AG09319 (cell line): ENCODE data around the gene AKAP12.

Experiments
- DNase-seq: peaks from one replicate; pipeline ENCODE4 v3.0.0-alpha.2; 2010; ENCODE audit warnings: low read depth; ENCODE audit errors: extremely low read depth
- TF ChIP-seq, protein P1 (sequence below): IDR thresholded peaks from 2 replicates; pipeline ENCODE4 v1.5.1; 2011; ENCODE audit warnings: low read depth, mild to moderate bottlenecking, inconsistent platforms, low read length, moderate library complexity

The AKAP12 gene

DNA sequence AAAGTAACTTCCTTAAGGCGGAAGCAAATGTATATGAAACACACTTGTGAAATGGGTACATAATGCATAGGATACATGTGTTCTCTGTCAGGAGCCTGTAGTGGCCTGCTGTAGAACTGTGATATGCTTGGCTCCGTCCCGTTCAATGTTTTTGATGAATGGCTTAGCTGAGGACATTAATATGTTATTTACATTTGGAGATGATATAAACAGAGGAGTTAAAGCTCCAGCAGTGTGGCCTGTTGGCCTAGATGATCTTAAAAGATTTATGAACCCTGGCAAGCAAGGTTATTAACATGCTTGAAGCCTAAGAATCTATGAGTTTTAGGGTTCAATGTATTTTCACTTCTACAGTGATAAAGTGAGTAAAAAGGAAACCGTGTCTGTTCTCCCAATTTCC lies 59.2 kb downstream of the AKAP12 start:
- DNase-seq = no peak
- TF ChIP-seq, protein P1, sequence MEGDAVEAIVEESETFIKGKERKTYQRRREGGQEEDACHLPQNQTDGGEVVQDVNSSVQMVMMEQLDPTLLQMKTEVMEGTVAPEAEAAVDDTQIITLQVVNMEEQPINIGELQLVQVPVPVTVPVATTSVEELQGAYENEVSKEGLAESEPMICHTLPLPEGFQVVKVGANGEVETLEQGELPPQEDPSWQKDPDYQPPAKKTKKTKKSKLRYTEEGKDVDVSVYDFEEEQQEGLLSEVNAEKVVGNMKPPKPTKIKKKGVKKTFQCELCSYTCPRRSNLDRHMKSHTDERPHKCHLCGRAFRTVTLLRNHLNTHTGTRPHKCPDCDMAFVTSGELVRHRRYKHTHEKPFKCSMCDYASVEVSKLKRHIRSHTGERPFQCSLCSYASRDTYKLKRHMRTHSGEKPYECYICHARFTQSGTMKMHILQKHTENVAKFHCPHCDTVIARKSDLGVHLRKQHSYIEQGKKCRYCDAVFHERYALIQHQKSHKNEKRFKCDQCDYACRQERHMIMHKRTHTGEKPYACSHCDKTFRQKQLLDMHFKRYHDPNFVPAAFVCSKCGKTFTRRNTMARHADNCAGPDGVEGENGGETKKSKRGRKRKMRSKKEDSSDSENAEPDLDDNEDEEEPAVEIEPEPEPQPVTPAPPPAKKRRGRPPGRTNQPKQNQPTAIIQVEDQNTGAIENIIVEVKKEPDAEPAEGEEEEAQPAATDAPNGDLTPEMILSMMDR = no peak

DNA sequence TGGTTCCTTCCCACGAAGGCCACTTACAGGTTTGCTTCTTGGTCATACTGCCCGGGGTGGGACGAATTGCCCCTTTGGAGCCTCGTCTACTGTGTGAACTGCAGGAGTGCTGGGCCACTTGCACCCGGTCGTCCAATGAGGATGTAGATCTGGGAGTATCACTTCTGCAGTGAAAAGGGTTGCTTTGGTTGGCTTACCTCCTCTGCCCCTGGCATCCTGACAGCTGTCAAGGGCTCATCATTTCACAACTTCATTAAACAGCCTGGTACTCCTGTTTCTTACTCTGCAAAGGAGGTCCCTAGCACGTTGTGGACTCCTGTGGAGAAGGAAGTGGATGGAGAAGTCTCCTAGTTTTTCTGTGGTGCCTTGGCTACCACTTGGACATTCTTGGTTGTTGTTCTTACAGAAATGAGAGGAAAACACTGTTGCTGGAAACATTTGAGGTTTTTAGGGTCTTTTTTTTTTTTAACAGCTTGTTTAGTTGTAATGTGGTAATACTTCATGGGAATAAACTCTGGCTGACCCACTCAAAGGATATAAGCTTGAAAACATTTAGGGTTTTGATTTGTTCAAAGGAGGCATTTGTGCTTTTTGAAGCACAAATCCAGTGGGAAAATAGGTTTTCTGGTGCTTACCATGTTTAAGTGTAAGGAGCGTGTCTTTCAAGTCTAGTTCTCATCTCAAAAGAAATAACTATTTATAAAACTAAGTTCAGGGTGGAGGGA lies 60.7 kb downstream of the AKAP12 start:
- TF ChIP-seq, protein P1 = no peak
- no peak for DNase-seq

DNA sequence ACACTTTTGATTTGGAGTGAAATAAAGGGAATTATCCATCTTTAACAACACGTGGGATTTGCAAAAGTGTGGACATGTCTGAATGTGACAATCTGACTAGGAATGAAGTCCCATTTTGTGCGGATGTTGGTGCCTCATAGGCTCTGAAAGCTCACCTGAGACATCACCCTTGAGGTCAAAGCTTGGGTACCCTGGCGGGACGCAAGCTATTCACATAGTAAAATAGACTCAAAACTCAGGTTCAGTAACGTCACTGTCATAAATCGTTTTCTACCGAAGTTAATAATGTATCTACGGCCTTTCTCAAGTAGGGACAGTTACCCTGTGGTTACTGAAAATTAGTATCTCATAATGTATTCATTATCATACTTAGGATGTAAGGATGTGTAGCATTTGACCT lies 61.8 kb downstream of the AKAP12 start:
- TF ChIP-seq, protein P1 = no peak
- no peak for DNase-seq

DNA sequence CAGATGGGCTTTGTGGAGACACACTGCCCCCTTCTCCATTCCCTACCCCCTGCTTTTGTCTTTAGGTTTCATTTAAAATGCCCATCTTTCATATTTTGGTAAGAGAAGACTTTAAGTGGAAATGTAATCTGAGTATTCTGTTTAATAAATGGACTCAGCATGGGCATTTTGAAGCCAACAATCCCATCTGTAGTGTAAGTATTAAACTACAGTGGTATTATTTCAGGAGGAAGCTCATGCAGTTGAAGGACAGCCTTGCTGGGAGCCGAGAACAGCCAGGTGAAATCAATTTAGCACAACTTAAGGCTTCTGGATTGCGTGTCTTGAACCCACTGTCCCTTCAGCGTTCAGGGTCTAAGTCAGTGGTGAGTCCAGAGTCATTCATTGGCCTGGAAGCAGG lies 63.5 kb downstream of the AKAP12 start:
- TF ChIP-seq, protein P1 = no peak
- no peak for DNase-seq

DNA sequence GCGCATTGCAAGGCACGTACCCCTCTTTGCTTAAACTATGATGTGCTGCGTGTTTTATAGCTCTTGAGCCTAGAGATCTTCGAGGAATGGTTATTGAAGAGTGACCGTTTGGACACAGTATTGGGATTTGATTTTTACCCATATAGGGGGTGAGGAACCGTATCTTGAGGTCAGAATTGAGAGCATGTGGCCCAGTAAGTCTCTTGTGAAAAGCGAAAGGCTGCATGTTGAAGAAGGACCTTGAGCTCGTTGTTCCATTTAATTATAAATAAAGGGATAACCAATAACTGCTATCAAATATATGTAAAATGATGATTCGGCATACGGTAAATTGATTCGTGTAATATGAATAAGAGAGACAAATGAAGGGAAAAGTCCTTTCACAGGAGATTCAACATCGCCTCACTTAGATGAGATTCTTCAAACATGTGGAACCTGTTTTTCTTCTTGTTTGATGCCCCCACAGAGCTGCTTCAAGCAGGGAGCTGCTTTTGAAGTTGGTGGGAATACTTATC lies 66.6 kb downstream of the AKAP12 start:
- TF ChIP-seq, protein P1 = no peak
- DNase-seq = no peak

DNA sequence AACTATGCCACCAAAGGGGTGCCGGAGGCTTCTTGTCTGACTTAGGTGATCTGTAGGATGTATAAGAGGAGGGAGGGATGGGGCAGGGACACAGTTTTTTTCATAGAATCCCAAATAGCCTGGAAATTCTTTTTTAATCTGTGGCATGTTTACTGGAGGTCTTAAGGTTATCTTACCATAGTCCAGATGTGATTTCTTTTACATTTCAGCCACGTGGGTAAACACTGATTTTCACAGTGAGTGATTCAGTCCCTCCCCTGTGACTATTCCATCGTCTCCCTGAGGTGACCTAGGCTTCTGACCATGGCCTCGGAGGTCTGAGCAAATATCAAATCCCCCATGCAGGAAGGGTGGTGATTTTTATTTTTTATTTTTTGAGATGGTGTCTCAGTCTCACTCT lies 67.7 kb downstream of the AKAP12 start:
- no peak for DNase-seq
- TF ChIP-seq, protein P1 = no peak

DNA sequence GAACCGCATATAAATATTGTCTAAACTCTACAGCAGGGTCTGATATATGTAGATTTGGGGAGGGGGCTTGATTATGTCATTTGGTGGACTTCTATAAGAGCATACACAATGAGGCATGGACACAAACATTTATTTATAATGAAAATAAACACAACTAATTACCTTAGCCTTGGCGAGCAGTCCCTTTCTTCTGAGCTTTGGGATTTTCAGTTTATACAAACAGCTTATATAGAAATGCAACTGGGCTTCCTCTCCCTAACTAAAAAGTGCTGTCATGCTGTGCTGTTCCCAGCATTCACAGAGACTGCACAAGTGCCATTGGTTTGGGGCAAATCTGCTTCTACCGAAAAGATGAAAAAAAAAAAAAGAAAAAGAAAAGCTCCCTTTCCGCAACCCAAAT lies 69.9 kb downstream of the AKAP12 start:
- TF ChIP-seq, protein P1 = no peak
- DNase-seq = no peak
